ENCODE data around the gene CAPN10. TPM values are rescaled to one million over a fixed set of nuclear protein-coding genes. Genes with fewer than 3 reads are reported as not detected.

Gene CAPN10
- total RNA-seq, 2 donors from 2014 or later, result 33.6 to 36.1 TPM

DNA sequence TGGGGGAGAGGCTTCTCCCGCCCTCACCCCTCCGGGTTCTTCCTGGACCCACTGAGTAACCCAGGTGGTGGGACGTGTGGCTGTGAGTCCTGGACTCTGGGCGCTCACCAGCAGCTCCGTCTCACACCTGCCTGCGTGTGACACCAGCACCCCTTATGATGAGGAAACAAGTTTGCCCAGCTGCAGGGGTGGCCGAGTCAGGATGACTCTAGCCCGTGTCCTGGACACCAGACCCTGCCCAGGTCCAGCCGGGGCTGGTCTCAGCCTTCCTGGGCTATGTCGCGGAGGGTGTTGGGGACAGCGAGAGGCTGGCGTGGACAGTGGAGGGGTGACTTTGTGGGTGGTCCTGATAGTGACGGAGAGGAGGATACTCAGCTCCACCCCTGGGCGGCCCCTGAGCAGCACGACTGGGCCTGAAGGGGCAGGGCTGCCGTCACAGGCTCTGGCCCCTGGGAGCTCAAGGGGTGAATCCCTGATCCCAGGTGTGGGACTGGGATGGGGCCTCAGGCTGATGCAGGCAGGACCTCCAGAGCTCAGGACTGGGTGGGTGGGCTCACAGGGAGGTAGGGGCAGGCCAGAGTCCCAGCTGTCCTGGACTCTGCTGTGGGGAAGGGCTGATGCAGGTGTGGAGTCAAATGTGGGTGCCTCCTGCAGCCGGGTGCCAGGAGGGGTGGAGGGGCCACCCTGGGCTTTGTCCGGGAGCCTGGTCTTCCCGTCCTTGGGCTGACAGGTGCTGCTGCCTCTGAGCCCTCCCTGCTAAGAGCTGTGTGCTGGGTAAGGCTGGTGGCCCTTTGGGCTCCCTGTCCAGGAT is 42.5 kb downstream of the CAPN10 start:
- DNase-seq (peak; percentile 3 to 17), ATAC-seq (no peak)
- intact Hi-C loops (cut with DNase I, micrococcal nuclease), result no loop called here

DNA sequence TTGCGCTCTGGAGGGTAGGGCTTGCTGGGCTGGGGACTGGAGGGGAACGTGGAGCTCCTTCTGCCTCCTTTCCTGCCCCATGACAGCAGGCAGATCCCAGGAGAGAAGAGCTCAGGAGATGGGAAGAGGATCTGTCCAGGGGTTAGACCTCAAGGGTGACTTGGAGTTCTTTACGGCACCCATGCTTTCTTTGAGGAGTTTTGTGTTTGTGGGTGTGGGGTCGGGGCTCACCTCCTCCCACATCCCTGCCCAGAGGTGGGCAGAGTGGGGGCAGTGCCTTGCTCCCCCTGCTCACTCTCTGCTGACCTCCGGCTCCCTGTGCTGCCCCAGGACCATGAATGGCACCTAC is 43.1 kb downstream of the CAPN10 start:
- no peak for DNase-seq
- ATAC-seq, result no peak
- intact Hi-C loops (cut with DNase I, micrococcal nuclease), result no loop called here

DNA sequence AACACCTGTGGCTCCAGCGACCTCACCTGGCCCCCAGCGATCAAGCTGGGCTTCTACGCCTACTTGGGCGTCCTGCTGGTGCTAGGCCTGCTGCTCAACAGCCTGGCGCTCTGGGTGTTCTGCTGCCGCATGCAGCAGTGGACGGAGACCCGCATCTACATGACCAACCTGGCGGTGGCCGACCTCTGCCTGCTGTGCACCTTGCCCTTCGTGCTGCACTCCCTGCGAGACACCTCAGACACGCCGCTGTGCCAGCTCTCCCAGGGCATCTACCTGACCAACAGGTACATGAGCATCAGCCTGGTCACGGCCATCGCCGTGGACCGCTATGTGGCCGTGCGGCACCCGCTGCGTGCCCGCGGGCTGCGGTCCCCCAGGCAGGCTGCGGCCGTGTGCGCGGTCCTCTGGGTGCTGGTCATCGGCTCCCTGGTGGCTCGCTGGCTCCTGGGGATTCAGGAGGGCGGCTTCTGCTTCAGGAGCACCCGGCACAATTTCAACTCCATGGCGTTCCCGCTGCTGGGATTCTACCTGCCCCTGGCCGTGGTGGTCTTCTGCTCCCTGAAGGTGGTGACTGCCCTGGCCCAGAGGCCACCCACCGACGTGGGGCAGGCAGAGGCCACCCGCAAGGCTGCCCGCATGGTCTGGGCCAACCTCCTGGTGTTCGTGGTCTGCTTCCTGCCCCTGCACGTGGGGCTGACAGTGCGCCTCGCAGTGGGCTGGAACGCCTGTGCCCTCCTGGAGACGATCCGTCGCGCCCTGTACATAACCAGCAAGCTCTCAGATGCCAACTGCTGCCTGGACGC is 43.6 kb downstream of the CAPN10 start:
- intact Hi-C loops (cut with DNase I, micrococcal nuclease), result no loop called here
- ATAC-seq (no peak), DNase-seq (peak; percentile 4 to 16)

DNA sequence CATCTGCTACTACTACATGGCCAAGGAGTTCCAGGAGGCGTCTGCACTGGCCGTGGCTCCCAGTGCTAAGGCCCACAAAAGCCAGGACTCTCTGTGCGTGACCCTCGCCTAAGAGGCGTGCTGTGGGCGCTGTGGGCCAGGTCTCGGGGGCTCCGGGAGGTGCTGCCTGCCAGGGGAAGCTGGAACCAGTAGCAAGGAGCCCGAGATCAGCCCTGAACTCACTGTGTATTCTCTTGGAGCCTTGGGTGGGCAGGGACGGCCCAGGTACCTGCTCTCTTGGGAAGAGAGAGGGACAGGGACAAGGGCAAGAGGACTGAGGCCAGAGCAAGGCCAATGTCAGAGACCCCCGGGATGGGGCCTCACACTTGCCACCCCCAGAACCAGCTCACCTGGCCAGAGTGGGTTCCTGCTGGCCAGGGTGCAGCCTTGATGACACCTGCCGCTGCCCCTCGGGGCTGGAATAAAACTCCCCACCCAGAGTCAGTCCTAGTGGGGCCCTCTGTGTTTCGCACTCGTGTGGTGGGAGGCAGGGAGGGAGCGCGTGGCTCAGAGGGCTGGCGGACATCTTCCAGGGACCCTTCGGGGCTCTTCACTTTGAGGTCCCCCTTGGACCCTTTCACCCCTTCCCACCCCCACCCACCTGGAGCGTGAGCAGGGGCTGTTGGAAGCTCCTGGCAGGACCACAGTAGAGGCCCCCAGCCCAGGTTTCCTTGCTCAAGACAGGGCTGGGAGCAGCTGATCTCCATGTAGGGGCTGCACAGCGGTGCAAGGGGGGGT is 44.4 kb downstream of the CAPN10 start:
- DNase-seq (peak; percentile 4 to 17), ATAC-seq (no peak)

DNA sequence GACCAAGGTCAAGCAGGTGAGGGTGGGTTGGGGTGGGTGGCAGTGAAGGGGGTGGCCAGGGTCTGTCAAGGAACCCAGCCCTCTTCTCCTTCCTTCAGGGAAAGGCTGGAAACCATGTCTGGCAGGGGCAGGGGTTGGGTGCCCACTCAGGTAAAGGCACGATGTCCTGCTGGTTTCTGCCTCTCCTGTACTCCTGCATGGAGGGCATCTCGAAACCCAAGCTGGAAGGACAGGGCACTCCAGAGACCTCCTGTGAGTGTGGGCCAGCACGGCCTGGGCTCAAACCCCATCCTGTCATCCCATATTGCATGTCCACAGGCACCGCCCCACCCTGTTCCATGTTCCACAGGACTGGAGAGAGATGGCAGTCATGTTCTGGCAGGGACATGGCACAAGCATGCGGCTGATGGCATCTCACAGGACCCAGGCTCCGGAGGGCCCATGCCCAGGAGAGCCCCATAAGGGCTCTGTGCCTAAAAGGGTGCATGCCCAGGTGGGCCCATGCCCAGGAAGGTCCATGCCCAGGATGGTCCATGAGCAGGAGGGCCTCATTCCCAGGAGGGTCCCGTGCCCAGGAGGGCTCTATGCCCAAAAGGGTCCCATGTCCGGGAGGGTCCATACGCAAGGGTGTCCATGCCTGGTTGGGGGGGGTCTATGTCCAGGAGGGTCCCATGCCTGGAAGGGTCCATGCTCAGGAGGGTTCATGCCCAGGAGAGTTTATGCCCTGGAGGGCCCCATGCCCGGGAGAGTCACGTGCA is 45.2 kb downstream of the CAPN10 start:
- peak; percentile 1 to 18 for DNase-seq
- intact Hi-C loops (cut with DNase I, micrococcal nuclease), result no loop called here

More for the DNA sequence above, 44.4 kb downstream of the CAPN10 start:
- intact Hi-C loops (cut with DNase I, micrococcal nuclease), result no loop called here

DNA sequence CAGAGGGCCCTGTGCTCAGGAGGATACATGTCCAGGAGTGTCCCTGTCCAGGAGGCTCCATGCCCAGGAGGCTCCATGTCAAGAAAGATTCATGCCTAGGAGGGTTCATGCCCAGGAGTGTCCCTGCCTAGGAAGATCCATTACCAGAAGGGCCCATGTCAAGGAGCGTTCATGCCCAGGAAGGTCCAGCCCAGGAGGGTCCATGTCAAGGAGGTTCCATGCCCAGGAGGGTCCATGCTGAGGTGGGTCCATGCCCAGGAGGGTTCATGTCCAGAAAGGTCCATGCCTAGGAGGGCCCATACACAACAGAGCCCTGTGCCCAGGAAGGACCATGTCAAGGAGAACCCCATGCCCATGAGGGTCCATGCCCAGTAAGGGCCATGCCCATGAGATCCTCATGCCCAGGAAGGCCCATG is 45.8 kb downstream of the CAPN10 start:
- intact Hi-C loops (cut with DNase I, micrococcal nuclease), result no loop called here
- DNase-seq (peak; percentile 1 to 3), ATAC-seq (peak; percentile 5)

More for the DNA sequence above, 45.2 kb downstream of the CAPN10 start:
- ATAC-seq, result peak; percentile 9

DNA sequence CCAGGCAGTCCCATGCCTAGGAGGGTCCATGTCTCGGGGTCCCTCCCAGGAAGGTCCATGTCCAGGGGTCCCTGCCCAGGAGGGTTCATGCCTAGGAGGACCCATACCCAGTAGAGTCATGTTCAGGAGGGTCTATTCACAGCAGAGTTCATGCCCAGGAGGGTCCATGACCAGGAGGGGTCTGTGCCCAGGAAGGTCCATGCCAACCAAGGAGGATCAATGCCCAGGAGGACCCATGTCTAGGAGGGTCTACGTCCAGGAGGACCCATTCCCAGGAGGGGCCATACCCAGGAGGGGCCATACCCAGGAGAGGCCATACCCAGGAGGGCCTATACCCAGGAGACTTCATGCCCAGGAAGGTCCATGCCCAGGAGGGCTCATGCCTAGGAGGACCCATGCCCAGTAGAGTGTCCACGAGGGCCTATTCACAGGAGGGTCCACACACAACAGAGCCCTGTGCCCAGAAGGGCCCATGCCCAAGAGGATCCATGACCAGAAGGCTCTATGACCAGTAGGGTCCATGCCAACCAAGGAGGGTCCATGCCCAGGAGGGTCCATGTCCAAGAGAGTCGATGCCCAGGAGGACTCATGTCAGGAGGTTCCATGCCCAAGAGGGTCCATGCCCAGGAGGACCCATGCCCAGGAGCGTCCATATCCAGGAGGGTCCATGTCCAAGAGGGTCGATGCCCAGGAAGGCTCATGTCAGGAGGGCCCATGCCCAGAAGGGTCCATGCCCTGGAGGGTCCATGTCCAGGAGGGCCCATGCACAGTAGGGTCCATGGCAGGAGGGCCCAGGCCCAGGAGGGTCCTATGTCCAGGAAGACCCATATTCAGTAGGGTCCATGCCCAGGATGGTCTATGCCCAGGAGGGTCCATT is 48.8 kb downstream of the CAPN10 start:
- ATAC-seq (peak; percentile 8), DNase-seq (peak in 1 of 2 donors; percentile 19)
- intact Hi-C loops (cut with DNase I, micrococcal nuclease), result no loop called here

DNA sequence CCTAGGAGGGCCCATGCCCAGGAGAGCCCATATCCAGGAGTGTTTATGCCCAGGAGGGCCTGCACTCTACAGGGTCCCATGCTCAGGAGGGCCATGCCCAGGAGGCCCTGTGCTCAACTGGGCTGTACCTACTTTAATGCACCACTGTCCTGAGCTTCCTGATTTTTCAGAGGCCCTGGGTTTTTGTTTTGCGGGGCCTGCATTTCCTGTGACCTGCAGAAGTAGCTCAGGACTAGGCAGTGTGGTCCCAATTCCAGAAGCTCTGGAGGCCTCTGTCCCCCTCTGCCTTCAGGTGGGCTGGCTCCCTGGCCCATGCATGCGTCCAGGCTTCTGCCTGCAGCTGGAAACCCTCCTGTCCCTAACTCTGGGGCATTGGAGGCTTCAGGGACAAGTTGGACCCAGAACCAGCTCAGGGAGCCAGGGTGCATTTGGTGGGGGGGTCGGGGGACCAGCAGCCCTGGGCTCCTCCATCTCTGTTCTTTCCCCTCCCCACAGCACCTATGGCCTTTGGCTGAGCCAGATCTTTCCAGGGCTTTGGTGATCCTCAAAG is 49.5 kb downstream of the CAPN10 start:
- peak; percentile 11 for ATAC-seq
- intact Hi-C loops (cut with DNase I, micrococcal nuclease), result no loop called here
- DNase-seq, result no peak

DNA sequence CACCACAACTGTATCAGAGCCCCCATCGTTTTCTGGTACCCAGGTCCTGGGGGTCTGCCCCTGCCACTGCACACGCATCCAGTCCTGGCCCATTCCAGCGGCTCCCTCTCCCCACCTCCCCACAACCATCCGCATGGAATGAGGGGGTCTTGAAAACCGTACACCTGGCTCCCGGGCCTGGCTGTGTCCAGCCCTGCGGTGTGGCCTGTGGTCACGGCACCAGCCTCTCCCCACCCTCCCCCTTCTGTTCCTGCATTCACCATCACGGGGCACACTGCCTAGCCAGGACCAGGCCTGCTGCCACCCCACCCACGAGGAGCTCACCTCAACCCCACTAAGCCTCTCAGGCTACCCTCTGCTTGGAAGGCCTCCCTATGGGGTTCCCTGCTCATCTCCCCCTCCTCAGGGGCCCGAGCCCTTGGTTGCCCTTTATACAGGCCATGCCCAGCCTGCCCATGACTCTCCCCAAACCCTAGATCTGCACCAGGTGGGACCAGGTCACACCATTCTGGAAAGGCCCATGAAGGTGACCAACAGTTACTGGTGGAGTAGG is 50.1 kb downstream of the CAPN10 start:
- ATAC-seq (no peak), DNase-seq (no peak)
- intact Hi-C loops (cut with DNase I, micrococcal nuclease), result no loop called here

DNA sequence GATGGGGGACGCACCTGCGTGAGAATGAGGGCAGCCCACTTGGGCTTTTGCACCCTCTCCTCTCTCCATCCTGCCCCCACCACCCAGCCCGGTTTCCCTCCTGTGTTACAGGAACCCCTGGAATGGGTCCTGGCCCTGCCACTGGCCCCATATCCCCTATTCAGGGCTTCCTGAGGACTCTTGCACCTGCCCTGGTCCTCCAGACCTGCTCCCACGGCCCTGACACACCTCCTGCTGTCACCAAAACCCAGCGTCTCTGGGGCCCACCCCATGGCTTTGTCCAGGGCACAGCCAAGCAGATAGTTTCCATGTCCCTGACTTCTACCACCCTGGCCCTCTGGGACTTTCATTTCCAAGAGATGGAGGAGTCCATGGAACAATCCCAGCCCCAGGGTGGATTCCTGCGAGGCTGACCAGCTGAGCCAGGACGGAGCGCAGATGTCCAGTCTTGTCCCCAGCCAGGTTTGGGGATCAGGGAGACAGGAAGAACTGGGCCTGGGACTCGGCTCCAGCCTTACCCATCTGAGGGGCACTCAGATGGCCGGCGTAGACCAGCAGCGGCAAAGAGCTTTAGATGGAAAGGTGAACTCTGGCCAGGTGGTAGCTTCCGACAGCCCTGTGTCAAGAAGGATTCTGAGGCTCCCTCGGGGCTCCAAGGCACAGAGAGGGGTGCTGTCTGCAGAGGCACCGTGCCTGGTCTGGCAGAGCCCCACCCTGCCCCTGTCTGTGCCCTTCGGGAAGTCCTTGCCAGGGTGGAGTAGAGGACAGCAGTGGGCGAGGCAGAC is 50.8 kb downstream of the CAPN10 start:
- no peak for ATAC-seq
- DNase-seq, result no peak
- intact Hi-C loops (cut with DNase I, micrococcal nuclease), result no loop called here

DNA sequence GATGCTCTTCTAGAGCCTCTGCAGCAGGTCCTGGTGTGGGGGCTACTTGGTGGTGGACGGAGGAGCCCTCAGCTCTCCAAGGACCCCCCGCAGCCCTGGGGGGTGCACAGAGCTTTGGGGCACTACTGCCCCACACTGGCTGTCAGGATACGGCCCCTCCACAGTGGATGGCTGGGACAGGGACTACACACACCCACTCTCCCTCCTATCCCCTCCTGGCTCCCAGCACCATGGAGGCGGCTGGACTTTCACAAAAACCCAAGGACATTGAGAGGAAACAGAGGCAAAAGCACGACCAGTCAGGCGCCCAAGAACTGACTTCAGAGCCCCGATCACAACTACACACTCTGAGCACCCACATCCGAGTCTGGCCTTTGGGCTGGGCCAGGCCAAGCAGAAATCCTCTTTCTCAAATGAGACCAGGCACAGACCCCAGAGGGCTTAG is 51.4 kb downstream of the CAPN10 start:
- DNase-seq (no peak), ATAC-seq (no peak)
- intact Hi-C loops (cut with DNase I, micrococcal nuclease), result no loop called here

DNA sequence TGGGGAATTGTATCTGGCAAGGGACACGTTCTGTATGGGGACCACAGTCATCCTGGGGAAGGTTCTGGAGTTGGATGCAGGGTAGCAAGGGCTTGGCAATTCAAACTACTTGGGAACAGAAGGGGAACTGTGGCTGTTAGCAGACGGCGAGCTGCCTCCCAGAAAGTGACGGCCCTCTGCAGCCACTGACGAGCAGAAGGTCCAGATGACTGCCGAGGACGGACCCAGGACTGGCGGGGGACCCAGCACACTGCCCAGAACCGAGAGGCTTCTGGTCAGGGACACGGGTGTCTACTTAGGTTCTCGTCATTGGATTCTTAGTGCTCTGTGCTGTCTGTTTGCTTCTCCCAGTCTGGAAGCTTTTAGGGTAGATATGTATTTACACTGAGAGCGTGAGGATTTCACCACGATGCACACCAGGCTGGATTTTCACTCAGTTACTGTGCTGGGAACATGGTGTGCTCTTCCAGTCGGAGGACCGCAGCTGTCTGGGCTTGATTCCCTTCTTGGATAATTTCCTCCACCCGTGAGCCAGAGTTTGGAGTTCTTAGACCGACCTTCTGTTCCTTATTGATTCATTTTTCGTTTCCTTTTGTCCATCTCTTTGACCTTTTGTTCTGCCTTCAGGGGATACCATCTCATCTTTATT is 52.1 kb downstream of the CAPN10 start:
- intact Hi-C loops (cut with DNase I, micrococcal nuclease), result no loop called here
- ATAC-seq, result no peak
- no peak for DNase-seq

DNA sequence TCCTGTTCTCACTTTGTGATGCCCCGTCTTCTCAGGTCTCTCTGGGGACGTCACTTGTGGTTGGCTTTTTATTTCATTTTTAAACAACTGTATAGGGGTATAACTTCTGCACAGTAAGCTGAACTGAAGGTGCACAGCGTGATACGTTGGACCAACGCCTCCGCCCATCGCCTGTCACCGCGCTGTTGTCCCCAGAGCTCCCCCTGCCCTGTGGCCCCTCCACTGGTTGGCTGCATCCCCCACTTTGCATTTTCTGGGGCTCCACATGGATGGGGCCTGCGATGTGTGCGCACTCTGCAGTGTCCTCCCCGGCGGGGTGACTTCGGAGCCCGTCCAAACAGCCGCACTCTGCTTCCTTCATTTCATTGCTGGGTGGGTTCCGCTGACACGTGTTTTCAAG is 53.0 kb downstream of the CAPN10 start:
- intact Hi-C loops (cut with DNase I, micrococcal nuclease), result no loop called here
- ATAC-seq (no peak), DNase-seq (no peak)

DNA sequence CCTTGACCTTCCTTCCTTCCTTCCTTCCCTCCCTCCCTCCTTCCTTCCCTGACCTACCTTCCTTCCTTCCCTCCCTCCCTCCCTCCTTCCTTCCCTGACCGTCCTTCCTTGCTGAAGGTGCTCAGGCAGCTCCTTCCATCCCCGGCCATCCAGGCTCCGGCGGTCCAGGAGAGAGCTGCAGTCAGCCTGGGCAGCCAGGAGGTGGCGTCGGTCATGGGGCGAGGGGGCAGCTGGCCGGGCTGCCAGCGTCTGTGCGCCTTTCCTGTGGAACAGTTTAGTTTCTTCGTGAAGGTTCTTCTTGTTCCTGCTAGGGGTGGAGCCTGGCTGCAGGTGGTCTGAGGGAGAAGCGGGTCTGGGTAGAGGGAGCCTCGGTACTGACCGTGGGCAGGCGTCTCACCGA is 54.4 kb downstream of the CAPN10 start:
- intact Hi-C loops (cut with DNase I, micrococcal nuclease), result no loop called here
- DNase-seq (peak in 1 of 2 donors; percentile 57), ATAC-seq (peak; percentile 88)

DNA sequence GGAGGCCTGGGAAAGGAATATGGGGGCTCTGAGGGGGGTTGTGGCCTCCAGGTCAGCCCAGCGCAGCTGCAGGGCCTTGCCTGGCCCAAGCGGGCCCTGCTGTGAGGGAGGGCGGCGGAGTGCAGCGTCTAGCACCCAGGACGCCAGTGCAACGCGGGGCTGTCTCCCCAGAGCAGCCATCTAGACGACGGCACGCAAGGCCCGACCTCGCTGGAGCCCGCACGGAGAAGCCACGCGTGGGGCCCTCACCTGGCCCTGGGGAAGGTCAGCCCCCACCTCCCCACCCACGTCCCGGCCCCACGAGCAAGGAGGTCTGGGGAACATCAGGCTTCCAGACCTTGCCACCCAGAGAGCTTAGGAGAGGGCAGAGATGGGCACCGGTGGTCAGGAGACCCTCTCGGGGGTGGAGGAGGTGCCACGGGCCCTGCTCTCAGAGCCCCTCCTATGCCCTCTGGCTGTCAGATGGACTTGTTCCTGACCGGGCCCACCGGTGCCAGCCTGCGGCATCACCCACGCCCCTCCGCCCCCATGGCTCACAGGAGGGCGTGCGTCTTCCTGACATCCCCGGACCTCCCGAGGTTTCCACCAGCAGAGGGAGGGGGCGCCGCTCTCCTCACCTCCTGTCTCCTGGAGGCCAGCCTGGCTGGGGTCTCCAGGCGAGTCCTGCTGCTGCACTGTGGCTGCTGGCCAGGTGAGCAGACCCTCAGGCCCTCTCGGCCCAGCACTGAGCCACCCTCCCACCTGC is 55.7 kb downstream of the CAPN10 start:
- ATAC-seq, result no peak
- intact Hi-C loops (cut with DNase I, micrococcal nuclease), result no loop called here
- DNase-seq, result no peak

DNA sequence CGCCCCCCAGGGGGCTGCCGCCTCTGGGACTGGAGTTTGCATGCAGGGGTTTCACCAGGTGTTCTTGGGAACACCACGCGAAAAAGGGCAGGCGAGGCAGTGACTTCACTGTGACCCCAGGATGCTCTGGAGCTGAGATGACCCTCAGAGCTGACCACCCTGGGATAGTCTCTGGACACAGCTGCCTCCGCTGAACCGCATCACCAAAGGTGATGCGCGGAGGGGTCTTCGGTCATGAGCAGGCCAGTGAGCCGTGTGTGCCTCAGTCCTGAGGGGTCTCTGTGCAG is 56.2 kb downstream of the CAPN10 start:
- DNase-seq (no peak), ATAC-seq (no peak)
- intact Hi-C loops (cut with DNase I, micrococcal nuclease), result no loop called here

Measured in left colon (tissue), 2 donors.